Skin epidermis (tissue), 12 donors: Measurements from ENCODE around the gene TST.
A peak's percentile ranks its signal among the peaks of the same experiment; 100 is the strongest.

Source experiments
- H3K27ac ChIP-seq, 21 experiments: fragments of 200-600 bp; sonication (generic) in 11 of 21; one replicate each; pipeline ENCODE4 v1.5.0; 2020; ENCODE audit warnings: mild to moderate bottlenecking in 3 of 21, inconsistent platforms in 2 of 21, moderate library complexity in 2 of 21
- H3K4me3 ChIP-seq, 7 experiments: fragments of 200-600 bp; sonication (generic) in 2 of 7; one replicate each; pipeline ENCODE4 v1.5.0; 2020; ENCODE audit warnings: inconsistent platforms in 2 of 7, mild to moderate bottlenecking in 2 of 7, moderate library complexity in 1 of 7

TST gene

DNA sequence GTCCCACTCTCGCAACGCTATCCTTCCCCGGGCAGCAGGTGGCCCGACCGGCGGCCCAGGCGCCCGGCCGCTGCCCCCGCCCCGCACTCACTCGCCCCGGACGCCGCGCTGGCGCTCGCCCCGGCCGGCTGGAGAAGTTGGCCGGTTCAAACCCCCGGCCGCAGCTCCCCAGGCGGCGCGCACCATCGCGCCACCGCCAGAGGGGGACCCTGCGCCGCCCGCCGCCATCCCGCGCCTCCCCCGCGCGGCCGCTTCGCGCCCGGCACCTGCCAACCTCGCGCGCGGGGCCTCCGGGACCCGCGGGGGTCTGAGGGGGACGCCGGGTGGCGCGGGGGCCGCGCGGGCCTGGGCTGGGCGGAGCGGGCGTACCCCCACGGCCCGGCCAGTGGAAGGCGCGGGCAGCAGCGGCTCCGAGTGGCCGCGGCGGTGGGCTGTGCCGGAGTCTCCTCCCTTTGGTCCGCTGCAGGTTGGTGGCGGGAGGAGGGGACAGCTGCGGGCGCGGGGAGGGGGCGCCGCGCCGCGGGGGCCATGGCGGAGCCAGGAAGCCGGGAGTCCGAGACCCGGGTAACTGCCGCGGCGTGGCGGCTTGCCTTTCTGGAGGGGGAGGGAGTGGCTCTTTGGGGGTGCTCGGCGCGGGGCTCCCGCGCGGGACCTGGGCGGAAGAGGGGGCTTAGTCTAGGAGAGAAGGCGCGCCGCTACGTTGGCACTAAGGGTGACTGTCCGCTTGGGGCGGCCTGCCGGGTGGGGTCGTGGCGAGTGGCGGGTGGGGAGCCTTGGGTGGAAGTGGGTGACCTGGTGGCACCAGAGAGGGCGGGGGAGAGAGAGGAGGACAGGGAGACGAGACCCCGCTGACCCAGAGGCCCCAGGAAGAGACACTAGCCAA is at the start of gene TST, which contains the start of gene MPST:
Gene TST, minus strand, starts transcription at position 139 of the 883 bp plus-strand sequence. CDS start 715 bp downstream, outside the sequence.
Gene MPST, plus strand, starts transcription at position 434 of the 883 bp plus-strand sequence. Its CDS starts 95 bp downstream, at position 529.
- H3K27ac ChIP-seq, result peak within 1 kb of the TSS; percentile 67 to 93 (median 89)
- H3K4me3 ChIP-seq, result peak within 1 kb of the TSS; percentile 65 to 93 (median 81)

- no peak overlapping the region for H3K27ac ChIP-seq
- H3K4me3 ChIP-seq, result no peak overlapping the region
Observed at GRCh38 chr22:37068859-37069258, 49.6 kb upstream of the TST start.

DNA sequence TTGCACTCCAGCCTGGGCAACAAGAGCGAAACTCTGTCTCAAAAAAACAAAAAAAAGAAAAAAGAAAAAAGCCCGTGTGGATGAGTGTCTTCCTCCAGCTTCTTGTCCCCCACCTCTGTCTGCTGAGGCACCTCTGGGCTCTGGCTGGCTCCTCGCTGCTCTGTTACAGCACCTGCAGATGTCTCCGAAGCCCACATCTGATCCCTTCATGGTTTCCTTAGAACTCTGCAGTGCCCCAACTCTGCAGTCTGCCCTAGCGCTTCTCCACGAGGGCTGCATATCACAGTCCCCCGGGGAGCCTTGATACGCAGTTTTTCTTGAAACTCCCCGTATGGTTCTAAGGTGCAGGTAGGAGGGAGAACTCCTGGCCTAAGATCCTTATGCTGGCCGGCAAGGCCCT is 48.2 kb upstream of the TST start:
- Histone ChIP-seq H3K4me3 (no peak overlapping the region), H3K27ac (no peak overlapping the region)

- no peak overlapping the region for H3K27ac ChIP-seq
- no peak overlapping the region for H3K4me3 ChIP-seq
Observed at GRCh38 chr22:37065961-37066360, 46.7 kb upstream of the TST start.

DNA sequence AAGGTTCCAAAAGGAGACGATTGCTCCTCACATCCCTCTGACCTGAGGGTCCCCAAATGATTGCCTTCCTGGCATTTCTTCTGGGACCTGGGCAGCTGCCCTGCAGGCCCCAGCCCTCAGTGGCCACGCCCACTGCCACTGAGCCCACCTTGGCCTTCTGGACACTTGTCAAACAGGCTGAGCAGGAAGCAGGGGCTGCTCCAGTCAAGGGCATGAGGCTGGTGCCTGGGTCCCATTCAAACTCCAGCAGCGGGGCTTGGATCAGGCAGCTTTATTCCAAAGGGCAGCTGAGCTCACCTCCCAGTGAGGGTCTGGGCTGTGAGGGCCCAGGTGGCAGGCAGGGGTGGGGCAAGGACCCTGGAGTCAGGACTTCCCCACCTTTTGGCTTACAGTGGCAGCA is 45.9 kb upstream of the TST start:
- Histone ChIP-seq H3K27ac (no peak overlapping the region), H3K4me3 (no peak overlapping the region)

GRCh38 chr22:37064553-37064952 is 45.3 kb upstream of the TST start:
- Histone ChIP-seq H3K4me3 (no peak overlapping the region), H3K27ac (no peak overlapping the region)

DNA sequence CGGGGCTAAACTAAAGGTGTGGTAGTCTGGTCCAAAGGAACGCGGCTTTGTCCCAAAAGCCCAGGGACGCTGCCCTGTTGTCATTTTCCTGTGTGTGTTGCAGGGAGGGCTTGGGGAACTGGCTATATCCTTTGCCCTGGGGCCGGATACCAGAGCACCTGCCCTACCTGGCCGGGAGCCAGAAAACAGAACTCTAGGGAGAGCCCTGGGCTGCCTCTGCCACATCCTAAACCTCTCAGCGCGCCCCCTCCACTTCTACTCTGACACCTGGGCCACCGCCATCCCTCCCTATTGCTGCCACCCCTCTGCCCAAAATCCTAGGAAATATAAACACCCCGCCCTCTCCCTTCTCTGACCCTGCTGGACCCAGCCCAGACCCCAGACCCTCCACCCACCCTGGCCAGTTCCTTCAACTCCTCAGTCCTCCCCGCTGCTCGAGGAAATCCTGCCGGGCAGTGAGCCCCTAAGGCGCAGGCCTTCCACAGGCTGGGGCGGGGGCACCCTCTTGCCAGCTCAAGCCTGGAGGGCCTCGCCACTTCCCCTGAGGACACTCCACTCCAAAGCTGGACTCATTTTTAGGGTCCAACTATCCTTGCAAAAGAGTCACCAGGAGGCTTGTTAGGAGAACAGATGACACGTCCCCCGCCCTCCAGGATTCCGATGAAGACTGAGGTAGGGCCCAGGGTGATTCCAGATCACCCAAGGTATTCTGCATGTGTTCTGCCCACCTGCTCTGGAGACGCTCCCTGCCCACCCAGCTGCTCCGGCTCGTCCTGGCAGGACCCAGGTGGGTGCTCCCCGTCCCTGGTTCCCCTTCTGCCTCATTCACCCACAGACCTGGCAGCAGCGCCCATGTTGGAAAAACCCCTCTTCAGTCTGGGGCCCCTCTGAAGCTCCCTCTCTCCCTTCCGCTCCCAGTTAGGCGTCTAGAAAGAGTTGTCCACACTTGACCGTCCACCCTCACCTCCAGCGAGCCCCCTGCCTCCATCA is 44.5 kb upstream of the TST start:
- Histone ChIP-seq H3K4me3 (no peak overlapping the region), H3K27ac (no peak overlapping the region)

DNA sequence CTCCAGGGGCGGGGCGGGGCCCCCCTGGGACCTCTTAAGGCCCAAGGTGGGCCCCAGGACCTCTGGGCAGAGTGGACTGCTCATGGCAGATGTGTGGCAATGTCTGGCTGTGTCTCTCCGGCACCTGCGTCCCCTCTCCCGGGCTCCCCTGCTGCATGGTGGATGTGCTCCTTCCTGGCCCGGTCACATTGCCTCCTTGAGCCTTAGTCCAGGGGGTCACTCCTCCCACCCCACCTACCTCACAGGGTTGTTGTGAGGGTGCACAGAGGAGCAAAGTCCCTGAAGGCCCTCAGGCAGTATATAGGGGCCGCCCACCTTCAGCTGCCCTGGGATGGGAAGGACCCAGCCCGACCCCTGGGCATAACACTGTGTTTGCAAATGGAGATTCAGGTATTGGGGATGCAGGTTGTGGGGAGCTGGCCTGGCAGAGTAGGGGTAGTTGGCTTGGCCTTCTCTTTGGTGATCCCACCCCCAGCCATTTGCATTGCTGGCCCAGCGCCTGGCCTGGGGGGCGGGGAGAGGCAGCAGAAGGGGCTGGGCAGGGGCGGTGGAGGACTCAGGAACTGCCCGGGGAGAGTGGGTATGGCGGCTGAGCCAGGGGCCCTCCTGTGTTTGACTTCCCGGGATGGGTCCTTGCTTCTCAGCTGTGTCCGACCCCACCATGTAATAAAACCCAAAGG is 43.6 kb upstream of the TST start:
- Histone ChIP-seq H3K4me3 (no peak overlapping the region), H3K27ac (no peak overlapping the region)

- Histone ChIP-seq H3K4me3 (no peak overlapping the region), H3K27ac (no peak overlapping the region)
Observed at GRCh38 chr22:37062376-37062675, 43.1 kb upstream of the TST start.

- H3K27ac ChIP-seq, result no peak overlapping the region
- H3K4me3 ChIP-seq, result no peak overlapping the region
Observed at GRCh38 chr22:37061611-37062375, 42.5 kb upstream of the TST start.

GRCh38 chr22:37060801-37061610 is 41.8 kb upstream of the TST start:
- Histone ChIP-seq H3K4me3 (no peak overlapping the region), H3K27ac (no peak overlapping the region)

- peak overlapping the region in 1 of 21 experiments; percentile 37 for H3K27ac ChIP-seq
- no peak overlapping the region for H3K4me3 ChIP-seq
Observed at GRCh38 chr22:37059876-37060449, 40.7 kb upstream of the TST start.

DNA sequence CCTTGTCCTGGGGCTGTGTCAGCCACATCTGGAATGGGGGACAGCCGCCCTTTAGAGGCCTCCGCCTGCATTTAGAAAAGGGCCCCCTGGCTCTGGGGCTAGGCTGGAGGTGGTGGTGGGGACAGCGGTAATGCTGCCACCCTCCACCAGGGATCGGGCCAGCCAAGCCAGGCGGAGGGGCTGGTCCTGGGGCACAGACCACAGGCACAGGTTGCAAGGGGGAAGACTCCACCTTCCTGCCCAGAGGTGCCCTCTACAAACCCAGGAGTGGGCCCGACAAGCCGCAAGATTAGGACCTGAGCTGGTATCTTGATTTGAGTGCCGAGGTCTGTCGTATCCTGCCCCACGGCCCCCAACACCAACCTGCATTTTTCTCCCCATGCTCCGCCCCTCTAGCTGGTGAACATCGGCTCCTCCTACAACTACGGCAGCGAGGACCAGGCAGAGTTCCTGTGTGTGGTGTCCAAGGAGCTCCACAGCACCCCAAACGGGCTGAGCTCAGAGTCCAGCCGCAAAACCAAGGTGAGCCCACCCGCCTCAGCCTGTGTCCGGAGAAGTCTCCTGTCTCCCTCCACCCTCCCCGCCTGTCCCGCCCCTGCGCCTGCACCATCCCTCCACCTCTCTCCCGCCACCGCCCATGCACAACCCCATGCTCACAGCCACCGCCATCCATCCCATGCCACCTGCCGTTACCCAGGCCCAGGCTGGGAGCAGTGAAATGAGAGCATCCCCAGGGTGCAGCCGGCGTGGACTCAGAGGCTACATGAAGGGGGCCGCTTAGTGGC is 39.9 kb upstream of the TST start:
- H3K27ac ChIP-seq, result no peak overlapping the region

DNA sequence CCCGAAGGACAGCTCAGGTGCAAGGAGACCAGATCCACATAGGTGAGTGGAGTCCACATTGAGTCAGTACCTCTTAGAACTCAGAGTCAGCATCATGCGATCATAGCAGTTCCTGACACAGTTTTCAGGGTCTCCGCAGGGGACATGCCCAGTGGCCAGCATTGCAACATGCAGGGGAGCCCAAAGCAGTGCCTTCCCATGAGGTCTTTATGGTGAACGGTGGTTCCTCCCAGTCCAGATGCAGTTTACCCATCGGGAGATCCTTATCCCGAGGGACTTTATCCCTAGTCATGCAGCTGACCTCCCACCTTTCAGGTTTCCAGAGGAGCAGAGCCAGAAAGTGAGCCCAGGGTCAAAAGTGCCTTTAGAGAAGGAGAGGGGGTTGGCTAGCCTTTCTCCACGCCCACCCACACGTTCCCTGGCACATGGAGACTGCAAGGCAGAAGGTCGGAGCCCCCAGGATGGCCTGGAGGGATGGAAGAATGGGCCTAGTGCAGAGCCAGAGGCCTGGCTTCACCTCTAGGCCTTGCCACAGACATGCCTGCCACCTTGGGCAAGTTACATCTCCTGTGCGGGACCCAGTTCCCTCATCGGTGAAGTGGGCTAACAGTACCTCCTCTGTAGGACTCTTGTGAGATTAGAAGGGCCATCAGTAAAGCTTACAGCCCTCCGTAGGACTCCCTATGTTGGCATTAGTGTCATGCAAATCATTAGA is 38.7 kb upstream of the TST start:
- no peak overlapping the region for H3K27ac ChIP-seq

More for the DNA sequence above, 39.9 kb upstream of the TST start:
- H3K4me3 ChIP-seq, result no peak overlapping the region

GRCh38 chr22:37057226-37057625 is 38.0 kb upstream of the TST start:
- Histone ChIP-seq H3K4me3 (no peak overlapping the region), H3K27ac (no peak overlapping the region)

More for the DNA sequence above, 38.7 kb upstream of the TST start:
- no peak overlapping the region for H3K4me3 ChIP-seq

- H3K27ac ChIP-seq, result no peak overlapping the region
Observed at GRCh38 chr22:37056246-37056645, 37.0 kb upstream of the TST start.

More at GRCh38 chr22:37056246-37056645, 37.0 kb upstream of the TST start:
- H3K4me3 ChIP-seq, result no peak overlapping the region
